DMS 273 treated with DMSO at 0.1 percent for 48 hours (cell line): Measurements from ENCODE around the gene SLC15A3.

ENCODE experiments used
- DNase-seq: peaks from one replicate; lab custom pipeline; 2025; lab: John Stamatoyannopoulos, UW

Gene SLC15A3

GRCh38 chr11:60945295-60945667 is 6.7 kb downstream of the SLC15A3 start:
- DNase-seq = no peak

GRCh38 chr11:60944490-60945294 is 7.3 kb downstream of the SLC15A3 start:
- DNase-seq = no peak

- DNase-seq = no peak
These were observed 8.9 kb downstream of the SLC15A3 start for GRCh38 chr11:60942970-60943565.

GRCh38 chr11:60942219-60942618 is 9.8 kb downstream of the SLC15A3 start:
- DNase-seq = no peak

GRCh38 chr11:60941371-60942119 is 10.4 kb downstream of the SLC15A3 start:
- DNase-seq = no peak

GRCh38 chr11:60939855-60940254 is 12.1 kb downstream of the SLC15A3 start:
- no peak for DNase-seq

GRCh38 chr11:60939301-60939700 is 12.7 kb downstream of the SLC15A3 start:
- no peak for DNase-seq

- no peak for DNase-seq
These were observed 13.5 kb downstream of the SLC15A3 start for GRCh38 chr11:60938500-60938899.

- DNase-seq = no peak
These were observed 14.2 kb downstream of the SLC15A3 start for GRCh38 chr11:60937811-60938210.

GRCh38 chr11:60937144-60937527 is 14.8 kb downstream of the SLC15A3 start:
- DNase-seq = no peak

- DNase-seq = no peak
These were observed 15.4 kb downstream of the SLC15A3 start for GRCh38 chr11:60936467-60937143.

GRCh38 chr11:60935676-60936442 is 16.1 kb downstream of the SLC15A3 start:
- no peak for DNase-seq

GRCh38 chr11:60934790-60935605 is 17.0 kb downstream of the SLC15A3 start:
- no peak for DNase-seq

- no peak for DNase-seq
These were observed 17.7 kb downstream of the SLC15A3 start for GRCh38 chr11:60934124-60934789.

- DNase-seq = no peak
These were observed 18.4 kb downstream of the SLC15A3 start for GRCh38 chr11:60933416-60934123.

GRCh38 chr11:60932605-60933356 is 19.2 kb downstream of the SLC15A3 start:
- no peak for DNase-seq

- no peak for DNase-seq
These were observed 20.1 kb downstream of the SLC15A3 start for GRCh38 chr11:60931917-60932316.

- no peak for DNase-seq
These were observed 21.6 kb downstream of the SLC15A3 start for GRCh38 chr11:60930394-60930793.

GRCh38 chr11:60929764-60930163 is 22.2 kb downstream of the SLC15A3 start:
- DNase-seq = no peak
